GM03348 (cell line): ENCODE measurements around the gene SMC1B.
"Not testable (repeated sequence)": the region's sequence is repeated elsewhere in the genome, so short reads cannot be mapped to it uniquely, and the experiment has no call there.

Experiments
- DNase-seq: peaks from one replicate; pipeline ENCODE4 v3.0.0; 2012; ENCODE audit warnings: low spot score

Gene SMC1B

GRCh38 chr22:45296628-45297297 lies 116.6 kb downstream of the SMC1B start:
- no peak for DNase-seq

DNA sequence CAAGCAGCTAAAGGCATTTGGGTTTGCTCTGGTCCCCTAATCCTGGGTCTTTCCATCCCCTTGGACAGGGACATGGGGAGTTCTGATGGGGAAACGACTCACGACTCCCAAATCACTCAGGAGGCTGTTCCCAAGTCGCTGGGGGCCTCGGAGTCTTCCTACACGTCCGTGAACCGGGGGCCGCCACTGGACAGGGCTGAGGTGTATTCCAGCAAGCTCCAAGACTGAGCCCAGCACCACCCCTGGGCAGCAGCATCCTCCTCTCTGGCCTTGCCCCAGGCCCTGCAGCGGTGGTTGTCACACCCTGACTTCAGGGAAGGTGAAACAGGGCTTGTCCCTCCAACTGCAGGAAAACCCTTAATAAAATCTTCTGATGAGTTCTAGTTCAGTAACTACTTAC lies 117.9 kb downstream of the SMC1B start:
- DNase-seq: no peak

GRCh38 chr22:45295004-45295403 lies 118.4 kb downstream of the SMC1B start:
- DNase-seq: not testable (repeated sequence)
